ENCODE results near the gene ANO7.
"Not testable (repeated sequence)": the region's sequence is repeated elsewhere in the genome, so short reads cannot be mapped to it uniquely, and the experiment has no call there.

ANO7 gene

DNA sequence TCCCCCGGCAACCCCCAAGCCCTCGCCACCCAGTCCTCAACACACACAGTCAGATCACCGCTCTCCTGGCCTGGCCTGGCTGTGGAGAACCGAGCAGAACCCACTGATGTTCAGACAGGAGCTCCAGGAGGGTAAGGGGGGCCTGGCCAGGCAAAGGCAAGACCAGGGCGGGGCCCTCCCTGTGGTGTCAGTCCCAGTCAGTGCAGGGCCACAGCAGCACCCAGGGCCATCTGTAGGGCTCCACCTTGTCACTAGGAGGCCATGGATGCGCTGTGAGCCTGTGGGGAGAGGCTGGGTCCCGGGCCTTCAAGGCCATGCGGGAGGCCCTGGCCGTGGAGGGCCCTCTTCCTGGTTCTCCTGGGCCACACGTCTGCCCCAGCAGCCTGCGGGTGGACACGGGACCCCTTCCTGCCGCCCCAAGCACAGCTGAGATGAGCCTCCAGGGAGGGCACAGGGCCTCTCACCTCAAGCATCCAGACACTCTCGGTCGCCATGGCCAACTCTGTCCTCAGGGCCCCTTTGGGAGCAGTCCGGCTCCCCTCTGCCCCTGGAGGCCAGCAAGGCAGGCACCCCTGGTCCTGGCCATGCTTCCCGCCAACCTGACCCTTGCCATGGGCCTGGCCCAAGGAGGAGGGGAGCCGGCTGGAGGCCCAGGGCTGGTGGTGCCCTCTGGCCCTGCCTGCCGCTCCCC lies 2.0 kb downstream of the ANO7 start:
- no peak for DNase-seq

DNA sequence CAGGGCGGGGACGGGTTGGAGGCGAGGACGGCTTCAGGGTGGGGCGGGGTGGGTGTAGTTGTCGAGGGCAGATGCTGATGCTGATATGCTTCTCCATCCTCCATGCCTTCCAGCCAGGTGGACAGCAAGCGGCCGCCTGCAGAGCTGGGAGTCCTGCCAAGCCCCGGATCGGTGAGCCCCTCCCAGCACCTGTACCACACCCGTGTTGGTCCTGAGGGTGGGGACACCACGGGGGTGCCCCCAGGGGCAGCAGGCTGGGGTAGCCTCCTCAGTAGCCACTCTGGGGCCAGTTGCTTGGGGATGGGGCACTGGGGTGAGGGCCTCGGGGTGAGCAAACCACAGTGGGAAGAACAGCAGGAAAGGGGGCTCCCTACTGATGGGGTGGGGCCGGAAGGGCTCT lies 2.6 kb downstream of the ANO7 start:
- no peak for DNase-seq

DNA sequence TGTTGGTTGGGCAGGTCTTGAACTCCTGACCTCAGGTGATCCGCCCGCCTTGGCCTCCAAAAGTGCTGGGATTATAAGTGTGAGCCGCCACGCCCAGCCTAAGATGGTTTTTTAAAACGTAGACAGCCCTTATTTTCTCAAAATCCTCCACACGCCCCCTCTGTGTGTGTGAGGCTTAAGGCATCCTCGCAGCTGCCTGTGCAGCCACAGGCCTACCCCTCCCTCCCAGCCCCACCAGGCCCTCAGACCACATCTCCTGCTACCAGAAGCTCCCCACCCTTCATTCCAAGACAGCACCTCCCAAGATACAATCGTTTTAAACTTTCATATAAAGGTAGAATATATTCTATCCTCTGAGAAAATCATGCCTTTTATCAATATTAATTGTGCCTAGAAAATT lies 4.8 kb downstream of the ANO7 start:
- no peak for DNase-seq

DNA sequence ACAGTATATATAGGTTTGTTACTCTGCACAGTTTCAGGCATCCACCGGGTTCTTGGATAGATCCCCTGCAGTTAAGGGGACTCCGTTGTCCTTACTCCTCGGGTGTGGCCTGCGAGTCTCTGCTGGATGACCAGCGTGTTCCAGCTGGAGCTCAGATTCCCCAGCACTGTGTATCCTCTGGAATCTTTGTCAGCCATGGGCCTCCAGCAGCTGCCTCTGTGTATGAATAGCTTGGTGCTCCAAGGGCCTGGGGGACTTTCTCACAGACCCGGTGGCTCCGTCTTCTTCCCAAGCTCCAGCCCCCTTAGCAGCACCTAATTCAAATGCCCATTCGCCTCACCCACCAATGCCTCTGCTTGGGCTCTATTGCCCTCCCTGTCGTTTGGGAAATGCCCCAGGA lies 6.3 kb downstream of the ANO7 start:
- no peak for DNase-seq

DNA sequence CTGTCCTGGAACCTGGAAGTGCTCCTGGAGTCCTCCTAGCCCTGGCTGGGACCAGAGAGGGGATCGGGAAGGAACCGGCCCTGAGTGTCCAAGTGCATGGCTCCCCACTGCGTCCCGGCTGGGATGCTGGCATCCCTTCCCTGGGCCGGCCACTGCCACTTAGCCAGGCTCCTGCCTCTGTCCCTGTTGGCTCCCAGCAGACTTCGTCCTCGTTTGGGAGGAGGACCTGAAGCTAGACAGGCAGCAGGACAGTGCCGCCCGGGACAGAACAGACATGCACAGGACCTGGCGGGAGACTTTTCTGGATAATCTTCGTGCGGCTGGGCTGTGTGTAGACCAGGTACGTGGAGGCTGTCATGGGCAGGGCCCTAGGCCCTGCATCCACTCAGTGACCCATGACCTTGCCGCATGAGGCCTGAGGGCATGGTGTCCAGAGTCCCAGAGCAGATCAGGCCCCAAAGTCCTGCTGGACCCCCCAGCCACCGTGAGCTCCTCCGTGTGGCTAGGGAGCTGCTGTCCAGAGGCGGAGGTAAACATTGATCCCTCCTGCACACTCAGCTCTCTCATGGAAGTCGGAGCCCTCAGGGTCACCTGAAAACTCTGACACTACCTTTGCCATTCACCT lies 7.1 kb downstream of the ANO7 start:
- no peak for DNase-seq

DNA sequence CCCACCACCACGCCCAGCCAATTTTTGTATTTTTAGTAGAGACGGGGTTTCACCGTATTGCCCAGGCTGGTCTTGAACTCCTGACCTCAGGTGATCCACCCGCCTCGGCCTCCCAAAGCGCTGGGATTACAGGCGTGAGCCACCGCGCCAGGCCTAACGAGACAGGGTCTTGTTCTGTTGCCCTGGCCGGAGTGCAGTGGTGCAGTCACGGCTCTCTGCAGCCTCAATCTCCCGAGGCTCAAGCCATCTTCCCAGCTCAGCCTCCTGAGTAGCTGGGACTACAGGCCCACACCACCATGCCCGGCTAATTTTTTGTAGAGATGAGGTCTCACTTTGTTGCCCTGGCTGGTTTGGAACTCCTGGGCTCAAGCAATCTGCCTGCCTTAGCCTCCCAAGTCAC lies 8.8 kb downstream of the ANO7 start:
- DNase-seq: not testable (repeated sequence)

DNA sequence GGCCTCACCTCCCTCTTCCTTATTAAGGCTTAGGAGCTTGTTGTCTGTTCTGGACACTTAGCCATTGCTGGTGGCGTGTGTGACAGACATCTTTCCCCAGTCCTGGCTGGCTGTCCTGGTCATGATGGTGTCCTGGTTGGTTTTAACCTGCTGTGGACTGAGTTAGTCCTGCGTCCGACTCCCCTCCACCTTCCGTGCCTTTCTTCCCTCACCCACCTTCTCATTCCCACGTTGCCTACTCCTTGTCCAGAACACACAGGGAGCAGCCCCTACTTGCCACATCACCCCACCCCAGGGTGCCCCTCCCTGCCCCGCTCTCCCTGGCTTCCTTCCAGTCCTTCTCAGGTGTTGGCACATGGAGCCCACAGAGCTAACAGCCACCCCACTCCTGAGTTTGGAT lies 9.5 kb downstream of the ANO7 start:
- DNase-seq: no peak

DNA sequence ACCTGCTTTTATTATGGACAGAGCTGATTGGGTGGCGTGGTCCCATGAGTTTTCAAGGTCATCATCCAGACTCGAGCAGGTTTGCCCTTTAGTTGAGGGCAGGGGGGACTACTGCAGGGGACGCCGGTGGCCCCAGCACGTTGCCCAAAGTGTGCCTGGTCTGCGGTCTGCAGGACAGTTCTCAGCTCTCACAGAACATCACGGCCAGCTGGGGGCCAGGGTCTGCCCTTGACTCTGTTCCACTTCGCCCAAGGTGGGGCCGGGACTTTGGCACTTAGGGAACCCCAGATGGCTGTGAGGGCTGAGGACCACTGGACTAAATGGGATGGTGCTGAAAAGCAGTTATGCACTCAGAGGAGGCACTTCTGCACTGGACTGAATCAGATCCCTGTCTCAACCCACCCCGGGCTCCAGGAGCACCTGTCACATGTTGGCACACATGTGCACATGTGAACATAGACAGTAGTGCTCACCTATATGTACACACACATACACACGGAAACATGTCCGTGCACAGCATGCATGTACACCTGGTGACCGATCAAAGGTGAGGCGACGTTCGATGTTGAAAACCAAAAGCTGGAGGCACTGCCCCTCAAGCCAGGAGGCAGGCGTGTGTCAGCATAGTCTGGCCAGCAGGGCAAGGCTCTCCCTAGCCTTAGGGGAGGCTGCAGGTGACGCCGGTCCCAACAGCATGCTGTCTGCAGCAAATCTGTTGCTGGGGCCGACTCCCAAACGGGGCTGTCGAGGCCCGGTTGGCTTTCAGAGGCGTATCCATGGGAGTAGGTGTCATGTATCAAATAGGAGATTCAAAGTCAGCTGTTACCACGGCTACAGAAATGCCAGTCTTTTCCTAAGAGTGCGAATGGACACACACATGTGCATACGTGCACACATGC lies 10.2 kb downstream of the ANO7 start:
- DNase-seq: no peak

DNA sequence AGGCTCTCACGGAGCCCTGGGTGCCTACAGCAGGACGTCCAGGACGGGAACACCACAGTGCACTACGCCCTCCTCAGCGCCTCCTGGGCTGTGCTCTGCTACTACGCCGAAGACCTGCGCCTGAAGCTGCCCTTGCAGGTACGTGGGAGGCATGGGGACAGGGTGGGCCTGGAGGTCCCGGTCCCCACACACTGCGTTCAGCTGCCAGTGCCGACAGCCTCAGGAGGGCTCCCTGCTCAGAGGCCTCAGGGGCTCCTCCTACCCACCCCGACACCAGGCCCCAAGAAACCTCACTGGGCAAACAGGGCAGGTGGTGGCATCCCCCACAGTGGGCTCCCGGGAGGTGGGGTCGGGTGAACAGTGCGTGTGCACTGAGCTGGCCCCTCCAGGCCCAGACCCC lies 10.8 kb downstream of the ANO7 start:
- no peak for DNase-seq

DNA sequence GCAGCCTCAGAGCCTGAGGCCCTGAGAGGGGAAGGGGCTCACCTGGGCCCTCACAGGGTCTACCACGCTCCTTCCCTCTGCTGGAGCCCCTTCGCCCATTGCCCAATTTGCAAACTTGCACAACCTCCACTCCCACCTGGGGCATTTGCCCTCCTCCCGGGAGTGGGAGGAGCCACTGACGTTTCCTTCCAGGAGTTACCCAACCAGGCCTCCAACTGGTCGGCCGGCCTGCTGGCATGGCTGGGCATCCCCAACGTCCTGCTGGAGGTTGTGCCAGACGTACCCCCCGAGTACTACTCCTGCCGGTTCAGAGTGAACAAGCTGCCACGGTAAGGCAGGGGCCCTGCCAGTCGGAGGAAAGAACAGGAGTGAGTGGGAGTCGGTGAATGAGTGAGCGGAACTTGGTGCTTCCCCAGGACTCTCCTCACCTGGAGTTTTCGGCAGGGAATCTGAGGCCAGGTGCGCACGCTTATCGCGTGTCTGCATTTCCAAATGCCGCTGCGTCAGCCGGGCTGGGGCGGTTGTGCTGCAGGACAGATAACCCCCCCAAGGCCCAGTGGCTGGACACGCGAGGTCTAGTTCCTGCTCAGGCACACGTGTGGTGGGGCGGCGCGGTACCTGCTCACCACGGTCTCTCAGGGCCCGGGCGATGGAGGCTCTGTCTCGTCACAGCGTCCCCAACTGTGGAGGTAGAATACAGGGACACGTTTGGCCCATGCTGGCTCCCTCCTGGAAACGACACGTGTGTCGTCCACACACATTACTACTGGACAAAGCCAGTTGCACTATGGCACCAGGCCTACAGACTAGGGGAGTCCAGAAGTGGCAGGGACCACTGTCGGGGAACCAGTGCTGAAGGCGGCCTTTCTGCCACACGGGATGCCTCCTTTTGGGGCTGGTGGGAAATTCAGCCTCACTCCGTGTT lies 11.7 kb downstream of the ANO7 start:
- DNase-seq: no peak

DNA sequence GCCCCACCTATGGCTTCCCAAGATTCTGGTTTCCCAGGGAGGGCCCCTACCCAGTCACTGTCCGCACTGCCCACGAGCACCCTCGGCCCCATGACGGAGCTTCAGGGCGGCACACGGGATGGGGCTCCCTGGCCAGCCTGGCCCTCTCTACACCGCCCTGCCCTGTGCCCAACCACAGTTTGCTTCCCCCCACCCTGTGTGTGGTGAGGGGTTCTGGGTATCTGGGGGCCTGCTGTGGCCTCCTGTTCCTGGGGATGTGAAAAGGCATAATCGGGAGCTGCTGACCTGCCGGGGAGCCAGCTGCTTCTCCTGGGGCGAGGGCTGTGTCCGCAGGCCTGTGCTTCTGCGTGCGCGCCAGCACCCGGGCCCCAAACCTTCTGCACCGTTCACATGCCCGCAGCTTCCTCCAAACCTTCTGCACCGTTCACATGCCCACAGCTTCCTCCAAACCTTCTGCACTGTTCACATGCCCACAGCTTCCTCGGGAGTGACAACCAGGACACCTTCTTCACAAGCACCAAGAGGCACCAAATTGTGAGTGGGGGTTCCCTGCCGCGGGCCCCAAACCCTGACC lies 12.4 kb downstream of the ANO7 start:
- DNase-seq: no peak

DNA sequence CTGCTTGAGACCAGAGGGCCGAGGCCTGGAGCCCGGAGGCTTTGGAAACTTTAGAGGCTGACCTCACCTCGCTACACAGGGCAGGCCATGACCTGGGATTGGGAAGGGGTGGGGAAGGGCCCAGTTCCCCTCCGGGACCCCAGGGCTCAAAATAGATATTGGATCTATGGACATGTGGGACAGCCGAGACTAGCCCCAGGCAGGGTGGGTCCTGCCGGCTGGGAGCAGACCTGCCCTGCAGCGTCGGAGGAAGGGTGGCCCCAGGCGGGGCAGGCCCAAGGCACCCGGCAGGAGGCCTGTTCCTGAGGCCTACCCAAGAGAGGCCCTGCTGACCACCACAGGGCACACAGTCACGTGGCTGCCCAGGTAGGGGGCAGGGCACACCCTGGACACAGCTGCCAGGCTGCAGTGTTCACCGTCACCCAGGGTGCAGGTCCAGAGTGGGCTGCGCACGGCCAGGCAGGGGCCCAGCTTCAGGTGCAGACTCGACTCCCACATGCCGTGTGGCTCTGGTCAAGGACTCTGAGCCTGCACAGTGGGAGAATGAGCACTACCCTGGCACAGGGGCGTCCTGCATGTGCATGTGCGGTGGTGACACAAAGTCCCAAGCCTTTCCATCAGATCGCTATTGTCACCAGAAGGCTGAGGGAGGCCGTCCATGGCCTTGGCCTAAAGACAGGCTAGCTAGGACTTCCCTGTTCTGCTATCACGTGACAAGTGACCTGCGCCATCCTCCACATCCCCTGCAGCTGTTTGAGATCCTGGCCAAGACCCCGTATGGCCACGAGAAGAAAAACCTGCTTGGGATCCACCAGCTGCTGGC lies 13.2 kb downstream of the ANO7 start:
- no peak for DNase-seq

DNA sequence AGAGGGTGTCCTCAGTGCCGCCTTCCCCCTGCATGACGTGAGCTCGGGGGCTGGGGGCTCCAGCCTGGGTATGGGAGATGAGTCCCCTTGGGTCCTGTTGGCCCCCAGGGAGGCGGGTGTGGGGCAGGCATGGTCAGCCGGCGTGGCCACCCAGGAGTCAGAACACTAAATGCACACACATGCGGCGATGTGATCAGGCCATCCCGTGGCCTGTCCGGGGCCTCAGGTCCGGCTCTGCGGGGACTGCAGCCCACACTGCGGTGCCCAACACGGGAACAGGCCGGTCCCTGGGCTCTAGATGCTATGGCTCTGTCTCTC lies 13.8 kb downstream of the ANO7 start:
- DNase-seq: no peak

DNA sequence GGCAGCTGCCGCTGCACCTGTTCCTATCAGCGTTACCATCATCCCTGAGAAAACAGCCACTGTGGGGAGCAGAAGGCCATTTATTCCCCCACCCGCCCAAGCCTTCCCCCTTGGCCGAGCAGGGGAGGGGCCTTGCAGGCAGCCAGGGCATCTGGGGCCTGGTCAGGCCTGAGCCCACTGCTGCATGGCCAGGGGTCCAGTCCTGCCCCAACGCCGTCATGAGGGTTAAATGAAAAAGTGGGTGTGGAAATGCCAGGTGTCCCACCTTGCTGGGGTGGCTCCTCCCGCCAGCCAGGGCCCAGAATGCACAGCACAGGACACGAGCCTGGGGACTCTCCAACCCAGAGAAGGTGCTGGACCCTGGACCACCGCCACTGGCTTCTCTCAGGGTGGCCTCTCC lies 14.2 kb downstream of the ANO7 start:
- DNase-seq: no peak

DNA sequence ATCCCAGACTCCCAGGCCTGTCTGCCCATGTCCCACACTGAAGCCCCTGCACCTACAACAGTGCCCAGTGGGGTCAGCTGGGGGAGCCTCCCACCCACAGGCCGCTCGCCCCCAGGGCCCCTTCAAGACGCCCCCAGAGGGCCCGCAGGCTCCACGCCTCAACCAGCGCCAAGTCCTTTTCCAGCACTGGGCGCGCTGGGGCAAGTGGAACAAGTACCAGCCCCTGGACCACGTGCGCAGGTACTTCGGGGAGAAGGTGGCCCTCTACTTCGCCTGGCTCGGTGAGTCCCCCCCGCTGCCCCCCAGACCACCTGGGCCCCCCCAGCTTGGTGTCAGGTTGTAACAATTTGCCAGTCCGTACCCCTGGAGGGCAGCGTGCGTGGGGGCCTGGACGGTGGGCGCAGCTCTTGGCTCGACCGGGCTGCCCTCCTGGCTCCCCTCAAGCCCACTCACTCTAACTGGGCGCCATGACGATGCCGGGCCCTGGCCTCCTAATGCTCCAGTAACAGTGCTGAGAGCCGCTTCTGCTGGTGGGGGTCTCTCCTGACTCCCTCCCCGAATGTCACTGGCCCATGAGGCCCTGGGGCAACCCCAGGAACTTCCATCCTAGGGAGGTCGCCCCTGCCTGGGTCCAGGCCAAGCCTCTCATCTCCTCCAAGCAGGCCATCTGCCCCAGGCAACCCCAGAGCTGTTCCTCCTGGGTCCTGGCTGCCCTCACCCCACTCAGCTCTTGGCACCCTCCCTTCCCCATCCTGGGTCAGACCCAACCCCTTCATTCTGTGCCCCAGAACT lies 14.9 kb downstream of the ANO7 start:
- no peak for DNase-seq

DNA sequence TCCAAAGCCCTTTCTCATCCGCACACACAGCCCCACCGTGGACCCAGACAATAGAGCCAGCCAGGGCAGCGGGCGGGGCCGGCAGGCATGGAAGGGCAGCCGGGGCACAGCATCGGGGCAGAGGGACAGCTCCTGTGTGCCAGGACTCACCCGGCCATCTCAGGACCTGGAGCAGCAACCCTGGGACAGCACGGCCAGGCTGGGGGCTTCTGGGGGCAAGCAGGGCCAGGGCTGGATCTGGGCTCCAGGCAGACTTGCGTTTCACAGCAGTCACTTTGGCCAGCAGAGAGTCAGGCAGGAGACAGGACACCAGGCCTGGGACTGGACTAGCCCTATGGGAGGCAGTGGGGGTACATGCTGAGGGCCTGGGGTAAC lies 15.5 kb downstream of the ANO7 start:
- DNase-seq: no peak

DNA sequence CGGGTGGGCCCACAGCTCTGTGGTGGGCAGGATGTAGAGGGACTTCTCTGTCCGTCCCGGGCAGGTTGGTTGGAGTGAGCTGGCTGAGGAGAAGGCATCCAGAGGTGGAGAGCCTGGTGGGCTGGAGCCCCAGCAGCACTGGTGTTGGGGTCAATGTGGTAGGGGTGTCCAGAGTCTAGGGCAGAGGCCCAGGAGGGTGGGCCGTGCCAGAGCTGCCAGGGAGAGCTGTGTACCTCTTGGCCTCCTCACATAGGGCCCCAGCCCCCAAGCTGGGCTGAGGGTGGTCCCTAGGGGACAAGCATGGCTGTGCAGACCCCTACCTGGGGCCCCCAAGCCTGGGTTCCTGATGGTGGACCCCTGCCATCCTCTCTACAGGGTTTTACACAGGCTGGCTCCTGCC lies 16.0 kb downstream of the ANO7 start:
- DNase-seq: no peak

DNA sequence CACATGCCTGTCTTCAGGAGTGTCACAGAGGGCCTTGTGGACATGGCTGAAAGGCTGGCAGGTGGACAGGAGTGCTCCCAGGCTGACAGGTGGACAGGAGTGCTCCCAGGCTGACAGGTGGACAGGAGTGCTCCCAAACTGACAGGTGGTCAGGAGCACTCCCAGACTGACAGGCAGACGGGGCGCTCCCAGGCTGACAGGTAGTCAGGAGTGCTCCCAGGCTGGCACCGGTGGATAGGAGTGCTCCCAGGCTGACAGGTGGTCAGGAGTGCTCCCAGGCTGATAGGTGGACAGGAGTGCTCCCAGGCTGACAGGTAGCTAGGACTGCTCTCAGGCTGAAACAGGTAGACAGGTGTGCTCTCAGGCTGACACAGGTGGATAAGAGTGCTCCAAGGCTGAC lies 16.6 kb downstream of the ANO7 start:
- DNase-seq: no peak

DNA sequence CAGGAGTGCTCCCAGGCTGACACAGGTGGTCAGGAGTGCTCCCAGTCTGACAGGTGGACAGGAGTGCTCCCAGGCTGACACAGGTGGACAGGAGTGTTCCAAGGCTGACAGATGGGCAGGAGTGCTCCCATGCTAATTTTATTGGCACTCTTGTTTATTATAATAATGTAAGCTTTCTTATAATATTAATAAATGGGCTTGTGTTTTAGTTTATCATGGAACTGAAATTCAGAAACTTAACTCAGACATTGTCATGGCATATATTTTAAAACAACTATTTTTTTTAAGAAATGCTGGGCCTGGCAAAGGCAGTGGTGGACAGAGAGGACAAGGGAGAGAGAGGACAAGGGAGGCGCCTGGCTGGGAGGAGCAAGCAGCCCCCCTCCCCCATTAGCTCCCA lies 18.7 kb downstream of the ANO7 start:
- no peak for DNase-seq

DNA sequence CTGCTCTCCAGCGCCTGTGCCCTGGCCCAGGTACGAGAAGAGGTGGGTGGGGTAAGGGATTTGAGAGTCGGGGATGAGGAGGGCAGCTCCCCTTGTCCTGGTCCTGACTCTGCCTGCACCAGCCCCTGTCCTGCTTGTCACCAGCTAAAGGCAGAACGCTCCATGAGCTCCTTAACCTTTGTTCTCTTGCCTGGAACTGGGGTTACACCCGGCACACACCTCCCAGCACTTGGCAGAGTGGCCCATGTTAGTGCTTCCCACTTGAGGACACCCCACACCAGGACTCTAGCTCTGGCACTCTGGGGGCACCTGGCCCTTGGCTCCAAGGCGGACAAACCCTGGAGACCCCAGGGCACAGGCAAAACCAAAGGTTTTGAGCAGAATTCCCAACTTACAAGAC lies 19.2 kb downstream of the ANO7 start:
- DNase-seq: no peak

DNA sequence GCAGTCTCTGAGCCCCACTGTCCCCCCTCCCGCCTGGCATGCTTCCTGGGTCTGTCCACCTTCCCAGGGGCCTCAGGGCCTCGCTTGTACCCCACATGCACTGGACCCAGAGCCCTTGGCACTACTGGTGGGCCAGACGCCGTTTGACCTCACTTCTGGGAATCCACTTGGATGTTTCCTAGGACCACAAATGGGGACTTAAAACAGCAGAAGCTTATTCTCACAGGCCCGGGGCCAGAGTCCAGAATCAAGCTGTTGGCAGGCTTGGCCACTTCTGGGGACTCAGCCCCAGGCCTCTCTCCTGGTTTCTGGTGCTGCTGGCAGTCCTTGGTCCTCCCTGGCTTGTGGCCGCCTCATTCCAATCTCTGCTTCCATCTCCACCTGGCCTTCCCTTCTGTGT lies 19.6 kb downstream of the ANO7 start:
- no peak for DNase-seq

Measured in inflammatory macrophage treated with lipopolysaccharide for 4 hours (primary cell).